ENCODE data around the gene ARID3B.
A peak's percentile ranks its signal among the peaks of the same experiment; 100 is the strongest.
"Not testable (repeated sequence)": the region's sequence is repeated elsewhere in the genome, so short reads cannot be mapped to it uniquely, and the experiment has no call there.

The ARID3B gene, protein sequence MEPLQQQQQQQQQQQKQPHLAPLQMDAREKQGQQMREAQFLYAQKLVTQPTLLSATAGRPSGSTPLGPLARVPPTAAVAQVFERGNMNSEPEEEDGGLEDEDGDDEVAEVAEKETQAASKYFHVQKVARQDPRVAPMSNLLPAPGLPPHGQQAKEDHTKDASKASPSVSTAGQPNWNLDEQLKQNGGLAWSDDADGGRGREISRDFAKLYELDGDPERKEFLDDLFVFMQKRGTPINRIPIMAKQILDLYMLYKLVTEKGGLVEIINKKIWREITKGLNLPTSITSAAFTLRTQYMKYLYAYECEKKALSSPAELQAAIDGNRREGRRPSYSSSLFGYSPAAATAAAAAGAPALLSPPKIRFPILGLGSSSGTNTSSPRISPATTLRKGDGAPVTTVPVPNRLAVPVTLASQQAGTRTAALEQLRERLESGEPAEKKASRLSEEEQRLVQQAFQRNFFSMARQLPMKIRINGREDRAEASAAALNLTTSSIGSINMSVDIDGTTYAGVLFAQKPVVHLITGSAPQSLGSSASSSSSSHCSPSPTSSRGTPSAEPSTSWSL

DNA sequence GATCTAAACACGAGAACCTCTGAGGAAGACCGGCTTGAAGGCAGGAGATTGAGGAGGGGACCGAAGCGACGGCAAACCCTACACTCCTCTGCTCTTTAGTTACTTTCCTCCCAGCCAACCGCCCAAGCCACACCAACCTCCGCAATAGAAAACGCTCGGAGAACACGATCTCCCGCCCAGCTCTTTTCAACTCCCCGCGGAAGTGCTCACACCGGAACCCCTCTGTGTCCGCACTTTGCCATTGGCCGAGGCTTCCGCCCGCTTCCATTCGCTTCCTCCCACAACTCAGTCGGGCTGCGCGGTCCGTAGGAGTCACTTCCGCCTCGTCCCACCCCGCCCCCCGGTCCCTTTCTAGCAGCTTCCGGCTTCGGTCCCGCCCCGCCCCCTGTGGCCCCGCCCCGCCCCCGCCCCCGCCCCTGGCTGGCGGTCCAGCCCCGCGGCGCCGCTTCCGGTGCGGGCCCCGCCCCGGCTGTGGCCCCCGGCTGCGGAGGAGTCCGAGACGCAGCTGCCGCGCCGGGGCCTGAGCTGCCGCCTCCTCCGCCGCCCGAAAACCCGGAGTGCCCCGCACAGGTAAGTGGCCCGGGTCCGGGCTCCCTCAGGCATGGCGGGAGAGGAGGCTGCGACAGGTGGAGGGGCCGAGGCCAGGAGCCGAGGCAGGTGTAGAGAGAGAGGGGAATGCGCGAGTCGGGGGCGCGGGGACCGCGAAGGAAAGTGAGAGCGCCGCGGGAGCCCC, at the start of gene ARID3B:
ARID3B (plus strand) TSS at position 460 of the 733 bp plus-strand sequence. CDS start 2,717 bp downstream, outside the sequence.
- Mint-ChIP-seq H3K27me3 (ENCODE audit: low read depth) (no peaks in the 10 kb centered on the region), H3K27ac (peak within 1 kb of the TSS; percentile 98), H3K9me3 (no peaks in the 10 kb centered on the region), H3K4me3 (peak within 1 kb of the TSS; percentile 97), H3K4me1 (ENCODE audit: low read depth) (peaks cover 42% of the 10 kb centered on the region), H3K36me3 (ENCODE audit: low read depth) (peaks cover 22% of the 10 kb centered on the region)

DNA sequence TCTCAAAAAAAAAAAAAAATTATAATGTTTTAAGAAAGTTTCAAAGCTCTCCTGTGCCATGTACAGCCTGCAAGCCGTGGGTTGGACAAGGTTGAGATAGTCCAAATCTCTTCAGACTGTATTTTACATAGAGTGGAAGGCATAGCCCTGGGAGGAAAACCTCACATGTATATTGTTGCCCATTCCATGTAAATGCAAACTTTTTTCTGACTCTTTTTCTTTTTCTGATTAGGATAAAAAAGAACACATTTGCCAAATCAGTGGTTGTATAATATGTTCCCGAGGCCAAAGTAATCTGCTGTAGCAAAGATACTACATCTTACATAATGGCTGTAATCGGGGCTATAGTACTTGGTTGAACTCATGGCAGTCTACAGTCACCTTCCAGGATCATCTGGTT, 44.4 kb upstream of the ARID3B start:
- Mint-ChIP-seq H3K27me3 (ENCODE audit: low read depth) (no peaks in the 10 kb centered on the region), H3K9me3 (no peaks in the 10 kb centered on the region), H3K36me3 (ENCODE audit: low read depth) (peaks cover under 1% of the 10 kb centered on the region), H3K4me3 (no peak overlapping the region), H3K4me1 (ENCODE audit: low read depth) (no peaks in the 10 kb centered on the region), H3K27ac (no peak overlapping the region)

DNA sequence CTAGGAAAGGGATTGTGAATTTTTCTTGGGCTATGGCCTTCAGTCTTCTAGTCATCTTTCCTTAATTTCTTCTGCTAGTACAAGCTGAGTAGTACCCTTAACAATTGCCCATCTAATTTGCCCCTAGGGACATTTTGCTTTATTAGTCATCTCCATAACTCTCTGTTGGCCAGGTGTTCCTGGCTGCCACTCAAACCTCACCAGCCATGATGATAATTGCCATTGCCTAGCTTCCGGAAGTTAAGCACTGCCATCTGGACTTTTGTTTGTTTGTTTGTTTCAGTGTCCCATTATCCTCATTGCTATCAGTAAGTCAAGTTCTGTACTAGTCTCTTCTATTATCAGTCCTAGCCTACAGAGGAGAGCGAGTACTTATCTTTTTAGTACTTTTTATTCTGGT, 43.4 kb upstream of the ARID3B start:
- no peak overlapping the region for H3K27ac Mint-ChIP-seq
- no peaks in the 10 kb centered on the region for H3K27me3 Mint-ChIP-seq (ENCODE audit: low read depth)
- peaks cover 5% of the 10 kb centered on the region for H3K36me3 Mint-ChIP-seq (ENCODE audit: low read depth)
- no peaks in the 10 kb centered on the region for H3K4me1 Mint-ChIP-seq (ENCODE audit: low read depth)
- H3K9me3 Mint-ChIP-seq = no peaks in the 10 kb centered on the region
- H3K4me3 Mint-ChIP-seq = no peak overlapping the region

DNA sequence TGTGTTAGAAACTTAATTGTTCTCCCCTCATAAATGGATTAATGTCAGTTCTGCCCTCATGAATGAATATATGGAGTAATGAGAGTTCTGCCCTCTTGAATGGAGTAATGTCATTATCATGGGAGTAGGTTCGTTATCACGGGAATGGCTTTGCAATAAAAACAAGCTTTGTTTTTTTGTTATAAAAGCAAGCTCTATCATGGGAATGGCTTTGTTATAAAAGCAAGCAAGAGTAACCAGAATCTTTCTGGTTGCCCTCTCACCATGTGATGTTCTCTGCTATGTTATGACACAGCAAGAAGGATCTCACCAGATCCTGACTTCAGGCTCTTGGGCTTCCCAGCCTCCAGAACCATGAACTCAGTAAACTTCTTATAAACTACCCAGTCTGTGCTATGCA, 41.7 kb upstream of the ARID3B start:
- H3K4me3 Mint-ChIP-seq = no peak overlapping the region
- peaks cover 11% of the 10 kb centered on the region for H3K36me3 Mint-ChIP-seq (ENCODE audit: low read depth)
- no peaks in the 10 kb centered on the region for H3K27me3 Mint-ChIP-seq (ENCODE audit: low read depth)
- no peaks in the 10 kb centered on the region for H3K9me3 Mint-ChIP-seq
- H3K27ac Mint-ChIP-seq = no peak overlapping the region
- H3K4me1 Mint-ChIP-seq (ENCODE audit: low read depth) = no peaks in the 10 kb centered on the region

DNA sequence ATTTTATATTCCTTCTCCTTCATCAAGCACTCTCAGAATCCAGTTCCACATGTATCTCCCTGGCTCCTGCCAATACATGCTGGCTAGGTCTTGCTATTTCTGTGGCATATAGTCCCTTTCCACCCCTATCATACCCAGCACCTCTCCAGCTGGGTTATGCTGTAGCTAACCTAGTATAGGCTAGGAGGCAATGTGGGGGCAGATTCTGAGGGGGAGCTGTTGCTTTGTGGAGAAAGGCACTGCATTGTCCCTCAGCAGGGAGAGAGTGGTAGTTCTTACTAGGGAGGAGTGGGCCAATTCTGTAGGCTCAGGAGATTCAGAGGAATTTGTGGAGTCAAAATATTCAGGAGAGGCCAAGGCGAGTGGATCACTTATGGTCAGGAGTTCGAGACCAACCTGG, 40.6 kb upstream of the ARID3B start:
- Mint-ChIP-seq H3K27me3 (ENCODE audit: low read depth) (no peaks in the 10 kb centered on the region), H3K36me3 (ENCODE audit: low read depth) (peaks cover 14% of the 10 kb centered on the region), H3K4me3 (no peak overlapping the region), H3K9me3 (no peaks in the 10 kb centered on the region), H3K4me1 (ENCODE audit: low read depth) (no peaks in the 10 kb centered on the region), H3K27ac (no peak overlapping the region)

DNA sequence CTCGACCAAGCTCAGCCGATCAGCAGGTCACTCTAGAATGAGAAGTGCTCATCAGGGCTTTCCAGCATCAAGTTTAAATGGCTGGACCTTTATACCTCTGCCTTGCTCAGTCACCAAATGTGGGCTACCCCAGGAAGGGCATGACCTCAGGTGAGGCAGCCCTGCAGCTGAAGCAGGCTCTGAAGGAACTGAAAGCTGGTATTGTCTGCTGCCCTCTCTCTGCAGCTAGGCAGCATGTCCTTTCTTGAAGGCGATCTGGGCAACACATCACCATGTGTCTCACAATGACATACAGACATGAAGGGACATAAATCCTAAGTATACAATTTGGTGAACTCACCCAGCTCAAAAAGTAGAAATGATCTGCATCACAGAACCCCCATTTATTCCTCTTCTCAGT, 38.7 kb upstream of the ARID3B start:
- H3K4me3 Mint-ChIP-seq = no peak overlapping the region
- H3K4me1 Mint-ChIP-seq (ENCODE audit: low read depth) = no peaks in the 10 kb centered on the region
- no peaks in the 10 kb centered on the region for H3K9me3 Mint-ChIP-seq
- peaks cover 16% of the 10 kb centered on the region for H3K36me3 Mint-ChIP-seq (ENCODE audit: low read depth)
- H3K27me3 Mint-ChIP-seq (ENCODE audit: low read depth) = no peaks in the 10 kb centered on the region
- H3K27ac Mint-ChIP-seq = no peak overlapping the region

DNA sequence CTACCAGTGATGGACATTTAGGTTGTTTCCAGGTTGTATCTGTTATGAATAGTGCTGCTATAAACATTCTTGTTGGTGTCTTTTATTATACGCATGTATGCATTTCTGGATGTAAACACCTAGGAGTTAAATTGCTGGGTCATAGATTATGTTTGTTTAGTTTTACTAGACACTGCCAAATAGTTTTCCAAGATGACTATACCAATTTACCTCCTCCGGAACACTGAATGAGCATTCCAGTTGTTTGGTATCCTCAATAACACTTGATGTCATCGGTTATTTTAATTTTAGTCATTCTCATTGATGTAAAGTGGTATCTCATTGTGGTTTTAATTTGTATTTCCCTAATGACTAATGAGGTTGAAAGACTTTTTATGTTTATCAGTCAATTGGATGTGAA, 36.6 kb upstream of the ARID3B start:
- Mint-ChIP-seq H3K4me1 (ENCODE audit: low read depth) (no peaks in the 10 kb centered on the region), H3K27ac (no peak overlapping the region), H3K36me3 (ENCODE audit: low read depth) (peaks cover 16% of the 10 kb centered on the region), H3K4me3 (no peak overlapping the region), H3K9me3 (no peaks in the 10 kb centered on the region), H3K27me3 (ENCODE audit: low read depth) (no peaks in the 10 kb centered on the region)

DNA sequence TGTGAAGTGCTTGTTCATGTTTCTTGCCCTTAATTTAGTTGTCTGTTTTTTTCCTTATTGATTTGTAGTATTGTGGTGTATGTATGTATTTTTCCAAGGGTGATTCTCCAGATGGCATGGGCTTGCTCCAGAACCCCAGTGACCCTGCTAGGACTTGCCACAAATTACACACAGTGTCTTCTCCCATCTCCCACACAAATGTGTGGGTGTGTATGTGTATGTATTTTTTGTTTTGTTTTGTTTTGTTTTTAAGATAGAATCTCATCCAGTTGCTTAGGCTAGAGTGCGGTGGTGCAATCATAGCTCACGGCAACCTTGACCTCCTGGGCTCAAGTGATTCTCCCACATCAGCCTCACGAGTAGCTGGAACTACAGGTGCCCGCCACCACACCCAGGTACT, 36.2 kb upstream of the ARID3B start:
- H3K36me3 Mint-ChIP-seq (ENCODE audit: low read depth) = peaks cover 16% of the 10 kb centered on the region
- H3K27ac Mint-ChIP-seq = no peak overlapping the region
- H3K4me3 Mint-ChIP-seq = no peak overlapping the region
- no peaks in the 10 kb centered on the region for H3K27me3 Mint-ChIP-seq (ENCODE audit: low read depth)
- no peaks in the 10 kb centered on the region for H3K9me3 Mint-ChIP-seq
- H3K4me1 Mint-ChIP-seq (ENCODE audit: low read depth) = no peaks in the 10 kb centered on the region

DNA sequence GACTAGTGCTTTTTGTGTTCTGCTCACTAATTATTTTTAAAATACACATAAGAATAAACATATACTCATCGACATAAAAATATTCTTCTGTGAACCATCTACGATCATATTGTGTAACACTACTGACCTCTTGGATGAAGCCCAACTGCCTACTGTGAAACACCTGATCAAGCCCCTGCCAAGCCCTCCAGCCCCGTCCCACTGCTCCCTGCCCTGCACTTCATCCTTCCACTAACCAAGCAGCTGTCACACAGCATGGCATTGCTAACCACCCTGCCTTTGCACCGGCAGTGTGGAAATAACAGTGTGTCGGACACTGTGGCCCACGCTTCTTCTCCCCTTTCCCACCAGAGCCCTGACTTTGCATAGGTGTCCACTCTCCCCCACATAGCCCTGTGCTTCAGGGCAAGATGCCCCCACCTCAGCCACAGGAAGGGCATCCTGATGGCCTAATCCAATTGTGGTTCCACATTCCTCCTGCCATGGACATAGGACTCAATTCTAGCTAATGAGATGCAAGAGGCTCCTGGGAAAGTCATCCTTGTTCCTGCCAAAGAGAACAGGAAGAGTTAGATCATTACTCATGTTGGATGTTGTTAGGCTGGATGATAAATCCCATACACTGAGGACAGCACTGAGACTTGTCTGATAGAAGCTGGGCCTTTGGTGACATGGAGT, 35.0 kb upstream of the ARID3B start:
- Mint-ChIP-seq H3K4me3 (no peak overlapping the region), H3K27ac (no peak overlapping the region), H3K36me3 (ENCODE audit: low read depth) (peaks cover 16% of the 10 kb centered on the region), H3K4me1 (ENCODE audit: low read depth) (no peaks in the 10 kb centered on the region), H3K9me3 (no peaks in the 10 kb centered on the region), H3K27me3 (ENCODE audit: low read depth) (no peaks in the 10 kb centered on the region)

DNA sequence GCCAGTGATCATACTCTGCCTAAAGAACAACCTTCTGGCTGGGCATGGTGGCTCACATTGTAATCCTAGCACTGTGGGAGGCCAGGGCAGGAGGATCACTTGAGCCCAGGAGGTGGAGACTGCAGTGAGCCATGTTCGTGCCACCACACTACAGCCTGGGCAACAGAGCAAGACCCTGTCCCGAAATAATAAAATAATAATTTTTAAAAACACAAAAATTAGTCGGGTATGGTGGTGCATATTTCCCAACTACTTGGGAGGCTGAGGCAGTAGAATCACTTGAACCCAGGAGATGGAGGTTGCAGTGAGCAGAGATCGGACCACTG, 34.5 kb upstream of the ARID3B start:
- Mint-ChIP-seq H3K27me3 (ENCODE audit: low read depth) (no peaks in the 10 kb centered on the region), H3K4me1 (ENCODE audit: low read depth) (peaks cover 4% of the 10 kb centered on the region), H3K36me3 (ENCODE audit: low read depth) (peaks cover 16% of the 10 kb centered on the region), H3K4me3 (no peak overlapping the region), H3K27ac (no peak overlapping the region), H3K9me3 (no peaks in the 10 kb centered on the region)

DNA sequence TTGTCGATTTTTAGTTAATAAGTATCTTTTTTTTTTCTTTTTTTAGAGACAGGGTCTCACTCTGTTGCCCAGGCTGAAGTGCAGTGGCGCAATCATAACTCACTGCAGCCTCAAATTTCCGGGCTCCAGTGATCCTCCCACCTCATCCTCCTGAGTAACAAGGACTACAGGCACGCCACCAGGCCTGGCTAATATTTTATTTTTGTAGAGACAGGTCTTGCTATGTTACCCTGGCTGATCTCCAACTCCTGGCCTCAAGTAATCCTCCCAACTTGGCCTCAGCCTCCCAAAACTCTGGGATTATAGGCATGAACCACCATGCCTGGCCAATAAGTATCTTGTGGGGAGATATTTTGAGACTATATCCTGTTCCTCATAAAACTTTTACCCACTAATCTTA, 29.4 kb upstream of the ARID3B start:
- peak overlapping the region; percentile 67 for H3K27ac Mint-ChIP-seq
- H3K4me3 Mint-ChIP-seq = no peak overlapping the region
- H3K27me3 Mint-ChIP-seq (ENCODE audit: low read depth) = no peaks in the 10 kb centered on the region
- peaks cover 3% of the 10 kb centered on the region for H3K36me3 Mint-ChIP-seq (ENCODE audit: low read depth)
- H3K9me3 Mint-ChIP-seq = no peaks in the 10 kb centered on the region
- H3K4me1 Mint-ChIP-seq (ENCODE audit: low read depth) = peaks cover 14% of the 10 kb centered on the region

DNA sequence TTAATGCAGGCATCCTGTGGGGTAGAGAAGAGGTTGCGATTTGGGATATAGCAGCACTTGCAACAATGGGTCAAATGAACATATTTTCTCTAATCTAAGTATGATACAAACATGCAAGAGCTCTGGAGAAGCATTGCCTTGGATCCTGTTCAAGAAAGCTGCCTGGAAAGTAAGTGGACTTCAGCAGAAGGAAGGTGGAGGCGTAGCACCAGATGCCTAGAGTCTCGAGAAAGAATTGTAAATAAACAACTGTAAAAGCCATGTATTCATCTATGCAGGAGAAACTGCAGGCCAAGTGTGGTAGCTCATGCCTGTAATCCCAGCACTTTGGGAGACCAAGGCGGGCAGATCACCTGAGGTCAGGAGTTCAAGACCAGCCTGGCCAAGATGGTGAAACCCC, 27.0 kb upstream of the ARID3B start:
- peaks cover 14% of the 10 kb centered on the region for H3K4me1 Mint-ChIP-seq (ENCODE audit: low read depth)
- H3K36me3 Mint-ChIP-seq (ENCODE audit: low read depth); H3K4me3 Mint-ChIP-seq; H3K27ac Mint-ChIP-seq; H3K9me3 Mint-ChIP-seq; H3K27me3 Mint-ChIP-seq (ENCODE audit: low read depth): not testable (repeated sequence)

DNA sequence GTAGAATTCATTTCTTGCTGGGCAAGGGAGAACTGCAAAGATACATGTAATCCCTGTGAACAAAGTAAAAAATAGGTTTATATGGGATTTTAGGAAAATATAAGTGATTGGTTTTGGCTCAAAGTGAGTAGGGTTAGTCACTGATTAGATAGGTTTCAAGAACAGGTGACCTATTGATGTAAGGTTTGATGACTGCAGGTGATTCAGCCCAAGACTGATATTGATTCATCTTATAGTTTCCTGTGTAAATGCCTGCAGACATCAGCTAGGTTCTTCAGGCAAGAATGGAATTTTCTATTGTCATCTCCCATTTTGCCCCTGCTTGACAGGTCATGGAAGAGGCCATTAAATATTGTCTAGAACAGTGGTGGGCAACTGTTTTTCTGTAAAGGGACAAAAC, 23.9 kb upstream of the ARID3B start:
- H3K27me3 Mint-ChIP-seq (ENCODE audit: low read depth) = no peaks in the 10 kb centered on the region
- H3K9me3 Mint-ChIP-seq = no peaks in the 10 kb centered on the region
- no peak overlapping the region for H3K27ac Mint-ChIP-seq
- H3K4me3 Mint-ChIP-seq = no peak overlapping the region
- H3K36me3 Mint-ChIP-seq (ENCODE audit: low read depth) = peaks cover 3% of the 10 kb centered on the region
- peaks cover 6% of the 10 kb centered on the region for H3K4me1 Mint-ChIP-seq (ENCODE audit: low read depth)

DNA sequence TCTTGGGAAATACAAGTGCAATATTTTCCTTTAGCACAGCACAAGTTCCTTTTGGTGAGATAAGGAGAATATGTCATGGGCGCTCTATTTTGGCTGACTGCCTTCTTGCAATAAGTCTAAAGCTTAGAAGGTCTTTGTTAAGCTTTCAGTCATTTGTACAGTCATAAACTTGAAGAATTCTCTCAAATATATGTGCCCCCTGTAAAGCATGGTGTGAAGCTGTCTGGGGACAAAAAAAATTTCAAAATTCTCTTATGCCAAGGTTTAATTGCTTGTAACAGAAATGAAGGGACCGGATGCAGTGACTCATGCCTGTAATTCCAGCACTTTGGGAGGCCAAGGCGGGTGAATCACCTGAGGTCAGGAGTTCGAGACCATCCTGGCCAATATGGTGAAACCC, 21.7 kb upstream of the ARID3B start:
- H3K27ac Mint-ChIP-seq = no peak overlapping the region
- no peaks in the 10 kb centered on the region for H3K36me3 Mint-ChIP-seq (ENCODE audit: low read depth)
- H3K4me1 Mint-ChIP-seq (ENCODE audit: low read depth) = peaks cover 3% of the 10 kb centered on the region
- H3K4me3 Mint-ChIP-seq = no peak overlapping the region
- H3K27me3 Mint-ChIP-seq (ENCODE audit: low read depth) = no peaks in the 10 kb centered on the region
- no peaks in the 10 kb centered on the region for H3K9me3 Mint-ChIP-seq

DNA sequence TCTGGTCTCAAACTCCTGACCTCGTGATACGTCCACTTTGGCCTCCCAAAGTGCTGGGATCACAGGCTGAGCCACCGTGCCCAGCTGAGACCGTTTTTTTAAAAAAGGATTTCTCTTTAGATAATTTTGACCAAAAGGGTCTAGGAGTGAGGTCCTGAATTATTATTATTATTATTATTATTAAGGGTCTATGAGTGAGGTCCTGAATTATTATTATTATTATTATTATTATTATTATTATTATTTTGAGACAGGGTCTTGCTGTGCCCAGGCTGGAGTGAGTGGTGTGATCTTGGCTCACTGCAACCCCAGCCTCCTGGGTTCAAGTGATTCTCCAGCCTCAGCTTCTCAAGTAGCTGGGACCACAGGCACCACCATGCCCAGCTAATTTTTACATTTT, 20.6 kb upstream of the ARID3B start:
- Mint-ChIP-seq H3K4me3 (no peak overlapping the region), H3K27ac (no peak overlapping the region), H3K36me3 (ENCODE audit: low read depth) (no peaks in the 10 kb centered on the region), H3K9me3 (no peaks in the 10 kb centered on the region), H3K27me3 (ENCODE audit: low read depth) (no peaks in the 10 kb centered on the region), H3K4me1 (ENCODE audit: low read depth) (no peaks in the 10 kb centered on the region)

Measured in T-helper 1 cell treated with Interleukin-12 subunit alpha and Interleukin-12 subunit beta and Interleukin-4 antibody, amounts not matched to agents 30 μg/mL and 1 μg/mL, for 36 hours (primary cell).